ENCODE measurements around the gene LRRN3.
A peak's percentile ranks its signal among the peaks of the same experiment; 100 is the strongest.

LRRN3 gene

DNA sequence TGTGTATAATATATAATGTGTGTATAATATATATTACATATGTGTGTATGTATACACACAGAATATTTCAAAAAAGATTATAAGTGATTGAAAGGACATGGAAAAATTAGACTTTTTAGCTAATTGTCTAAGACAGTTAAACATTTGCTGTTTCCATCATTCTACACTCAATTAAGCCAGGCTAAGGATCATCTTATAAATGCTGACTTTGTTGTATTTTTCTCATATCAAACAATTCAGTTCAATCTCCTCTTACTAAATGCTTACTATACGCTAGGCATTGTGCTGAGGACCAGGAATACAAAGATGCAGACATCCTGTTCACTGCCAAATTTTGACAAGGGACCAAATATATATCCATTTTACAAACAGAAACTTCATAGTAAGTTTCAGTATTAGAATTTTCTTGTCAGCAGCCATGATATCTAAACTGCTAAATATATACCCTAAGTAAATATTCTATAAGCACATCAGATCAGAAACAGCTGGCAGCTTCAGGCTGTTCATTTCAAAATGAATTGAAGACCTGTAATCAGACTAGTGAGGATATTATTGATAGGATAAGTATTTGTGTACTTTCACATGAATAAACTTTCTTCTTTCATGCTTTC is 10.3 kb upstream of the LRRN3 start:
- no peak for DNase-seq

DNA sequence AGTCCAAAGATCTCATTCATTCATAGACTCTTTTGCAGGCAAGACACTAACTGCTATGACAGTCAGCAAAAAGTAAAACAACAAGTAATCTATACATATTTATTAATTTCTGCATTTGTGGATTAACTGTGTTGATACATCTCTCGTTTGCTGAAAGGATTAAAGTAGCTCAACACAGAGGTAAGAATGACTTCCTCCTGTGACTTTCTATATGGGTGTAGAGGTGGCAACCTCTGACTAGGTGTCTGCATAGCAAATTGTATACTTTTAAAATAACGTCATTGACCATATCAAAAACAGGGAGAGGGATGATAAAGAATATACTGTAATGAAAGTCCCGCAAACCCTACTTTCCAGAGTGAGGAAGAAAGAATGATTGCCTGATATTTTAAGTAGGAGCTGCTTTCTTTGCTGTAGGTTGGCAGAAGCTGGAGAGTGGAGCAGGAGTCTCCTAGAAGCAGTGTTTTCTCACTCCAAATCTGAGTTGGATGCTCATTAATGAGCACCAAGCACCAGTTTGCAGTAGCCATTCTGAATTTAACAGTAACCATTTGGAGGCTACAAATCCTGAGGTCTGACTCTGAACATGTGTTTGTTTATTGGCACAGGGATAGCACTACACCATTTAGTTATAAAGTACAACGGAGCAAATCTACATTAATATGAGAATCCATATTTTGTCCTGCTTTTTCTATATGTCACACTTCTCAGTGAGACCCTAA is 9.2 kb upstream of the LRRN3 start:
- no peak for DNase-seq

DNA sequence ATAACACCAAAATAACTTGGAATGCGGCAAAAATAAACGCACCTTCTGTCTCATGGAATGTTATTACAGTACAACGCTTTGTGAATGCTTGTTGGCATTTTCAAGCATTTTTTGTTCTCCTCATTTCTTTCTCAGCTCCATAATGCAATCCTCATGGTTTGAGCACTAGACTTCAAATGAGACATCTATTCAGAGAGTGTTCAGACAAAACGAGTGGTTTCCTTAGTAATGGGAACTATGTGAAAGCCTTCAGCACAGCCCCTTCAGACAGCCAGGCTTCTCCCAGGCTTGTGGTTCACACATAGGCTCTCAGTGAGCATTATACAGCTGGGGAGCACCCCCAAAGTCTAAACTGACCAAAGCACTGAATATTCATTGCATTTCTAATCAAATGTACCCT is 8.6 kb upstream of the LRRN3 start:
- DNase-seq = no peak

DNA sequence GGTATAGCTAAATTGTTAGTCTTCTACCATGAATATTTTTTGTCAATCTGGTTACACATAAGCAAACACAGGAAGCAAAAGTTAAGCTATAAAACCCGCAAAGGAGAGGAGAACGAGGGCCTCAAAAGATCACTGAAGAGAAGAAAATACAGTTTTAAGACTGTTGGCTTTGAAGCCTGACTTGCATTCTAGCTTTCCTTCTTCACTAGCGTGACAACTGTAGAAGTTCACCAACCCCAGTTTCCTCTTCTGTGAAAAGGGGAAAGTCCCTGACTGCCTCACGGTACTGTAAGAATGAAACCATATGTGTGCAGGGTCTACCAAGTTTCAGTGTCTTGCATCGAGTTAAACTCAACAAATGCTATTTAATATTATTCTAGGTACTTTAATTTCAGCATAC is 7.5 kb upstream of the LRRN3 start:
- DNase-seq = no peak

DNA sequence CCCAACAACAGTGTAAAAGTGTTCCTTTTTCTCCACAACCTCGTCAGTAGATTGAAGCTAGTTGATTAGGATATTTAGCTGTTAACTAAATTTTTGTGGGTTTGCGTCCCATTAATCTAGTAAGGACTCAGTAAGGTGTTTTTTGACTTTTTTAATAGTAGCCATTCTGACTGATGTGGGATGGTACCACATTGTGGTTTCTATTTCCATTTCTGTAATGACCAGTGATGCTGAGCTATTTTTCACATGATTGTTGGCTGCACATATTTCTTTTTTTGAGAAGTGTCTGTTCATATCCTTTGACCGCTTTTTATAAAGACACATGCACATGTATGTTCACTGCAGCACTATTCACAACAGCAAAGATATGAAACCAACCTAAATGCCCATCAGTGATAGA is 5.6 kb upstream of the LRRN3 start:
- DNase-seq = no peak

DNA sequence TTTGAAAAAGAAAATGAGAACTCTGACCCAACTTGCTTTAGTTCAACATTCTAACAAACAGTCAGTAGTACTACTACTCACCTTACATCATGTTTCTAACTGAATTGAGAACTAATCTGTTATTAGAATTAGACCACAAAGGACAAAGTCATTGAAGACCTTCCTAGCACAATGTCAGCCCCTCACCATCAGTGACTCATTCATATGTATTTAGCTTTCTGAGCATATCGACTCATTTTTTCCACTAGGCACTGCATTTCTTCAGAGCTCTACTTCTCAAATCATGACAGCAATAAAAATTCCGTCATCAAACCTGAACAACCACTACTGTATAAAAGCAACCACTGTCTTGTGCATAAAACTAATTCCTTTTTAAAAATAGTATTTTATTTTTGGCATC is 4.4 kb upstream of the LRRN3 start:
- no peak for DNase-seq

DNA sequence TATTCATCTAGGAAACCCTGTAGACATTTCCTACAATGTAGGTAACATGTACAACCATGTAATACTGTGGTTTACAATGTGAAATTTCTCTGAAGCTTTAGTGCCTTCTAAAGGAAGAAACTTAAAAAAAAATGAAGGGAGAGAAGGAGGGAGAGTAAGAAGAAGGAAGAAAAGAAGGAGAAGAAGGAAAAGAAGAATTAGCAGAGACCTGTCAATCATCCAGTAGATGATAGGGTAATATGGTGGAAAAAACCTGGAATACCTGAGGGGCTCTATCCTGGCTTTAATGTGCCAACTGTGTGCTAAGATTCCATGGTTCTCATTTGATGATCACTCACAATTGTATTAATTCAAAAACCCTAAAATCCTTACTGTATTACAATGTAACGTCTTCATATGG is 2.6 kb upstream of the LRRN3 start:
- DNase-seq = no peak

DNA sequence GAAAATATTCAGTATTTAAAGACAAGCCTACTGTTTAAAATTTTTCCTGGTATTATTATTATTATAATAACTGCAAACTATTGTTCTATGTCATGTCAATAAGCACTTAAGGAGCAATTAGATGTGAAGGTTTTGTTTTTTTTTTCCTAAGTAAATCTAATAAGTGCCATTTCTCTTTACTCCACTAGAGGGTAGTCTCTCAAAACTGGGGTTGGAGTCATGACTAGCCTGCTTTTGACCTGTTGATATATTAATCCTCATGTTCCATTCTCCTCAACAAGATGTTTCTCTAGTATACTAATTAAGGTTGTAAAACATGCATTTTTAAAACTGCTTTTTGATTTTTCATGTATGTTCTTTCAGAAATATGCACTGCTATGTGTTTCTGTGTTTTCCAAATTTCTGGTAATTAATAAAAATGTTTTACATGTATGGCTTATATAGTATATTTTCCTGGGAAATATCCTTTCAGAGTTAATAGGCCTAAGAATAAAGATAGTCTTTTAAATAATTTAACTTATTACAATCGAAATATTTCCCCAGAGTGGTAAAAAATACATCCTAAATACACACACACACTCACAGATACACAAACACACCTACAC is 1.0 kb upstream of the LRRN3 start:
- peak; percentile 62 for DNase-seq

DNA sequence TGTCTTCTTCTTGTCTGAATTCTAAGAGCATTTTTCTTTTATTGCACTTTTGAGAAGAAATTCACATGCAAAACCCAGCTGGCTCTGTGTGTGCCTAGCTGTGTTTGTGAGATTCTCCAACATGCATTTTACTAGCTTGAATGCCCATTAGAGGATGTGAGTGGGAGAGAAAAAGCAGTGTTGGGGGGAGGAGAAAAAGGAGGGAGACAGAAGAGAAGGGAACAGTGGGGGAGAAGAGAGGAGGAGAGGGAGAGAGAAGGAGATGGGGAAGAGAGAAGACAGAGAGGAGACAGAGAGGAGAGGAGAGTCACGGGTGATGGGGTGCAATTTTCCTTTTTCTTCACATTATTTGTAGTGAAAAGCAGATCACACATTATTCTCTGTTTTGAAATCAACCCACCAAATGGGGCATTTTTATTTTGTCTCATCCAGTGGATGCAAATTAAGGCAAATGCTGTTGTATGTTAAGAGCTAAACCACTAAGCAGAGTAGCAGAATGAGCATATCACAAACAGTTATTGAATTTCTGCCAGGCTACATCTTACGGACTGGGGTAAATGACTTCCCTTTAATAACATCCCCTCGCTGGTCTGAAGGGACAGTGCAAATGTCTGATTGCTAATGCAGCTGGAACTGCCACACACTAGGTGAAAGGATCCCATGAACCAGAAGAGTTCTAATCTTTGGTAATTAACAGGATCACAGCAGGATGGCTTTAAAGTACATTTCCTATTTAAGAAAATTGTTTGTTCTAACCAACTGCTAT is 849 bp downstream of the LRRN3 start:
- peak; percentile 21 for DNase-seq

DNA sequence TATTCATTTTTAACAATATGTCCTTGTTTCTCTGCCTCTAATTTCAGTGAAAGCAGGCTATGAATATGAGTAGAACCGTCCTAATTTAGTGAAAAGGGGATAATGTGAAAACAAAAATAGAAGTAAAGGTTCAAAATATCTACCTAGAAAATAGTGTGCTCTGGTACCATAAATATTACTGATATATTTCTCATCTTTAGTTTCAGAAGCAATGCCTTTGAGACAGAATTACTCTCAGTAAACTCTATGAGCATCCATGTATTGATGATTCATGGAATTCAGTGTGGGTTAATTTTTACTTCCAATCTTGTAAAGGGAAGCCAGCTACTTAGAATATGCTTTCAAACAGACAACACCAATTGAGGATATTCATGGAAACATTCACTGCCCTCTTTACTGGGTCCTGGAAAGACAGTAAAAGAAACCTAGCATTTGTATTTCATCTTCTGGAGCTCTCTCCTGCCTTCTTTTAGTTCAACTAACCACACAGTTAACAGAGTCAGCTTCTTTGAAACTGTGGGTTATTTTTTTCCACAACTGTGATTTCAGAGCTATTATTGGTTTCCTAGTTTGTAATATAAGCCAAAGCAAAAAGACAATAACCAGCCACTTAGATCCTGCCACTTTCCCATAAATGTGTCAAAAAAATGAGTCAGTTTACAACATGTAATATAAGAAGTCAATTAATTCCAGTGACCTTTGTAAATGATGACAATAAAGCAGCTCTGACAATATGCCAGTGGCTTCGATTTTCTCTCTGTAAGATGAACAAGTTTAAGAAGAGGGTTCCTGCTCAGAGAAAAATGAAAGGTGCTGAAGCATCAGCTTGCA is 1.7 kb downstream of the LRRN3 start:
- peak; percentile 17 for DNase-seq

DNA sequence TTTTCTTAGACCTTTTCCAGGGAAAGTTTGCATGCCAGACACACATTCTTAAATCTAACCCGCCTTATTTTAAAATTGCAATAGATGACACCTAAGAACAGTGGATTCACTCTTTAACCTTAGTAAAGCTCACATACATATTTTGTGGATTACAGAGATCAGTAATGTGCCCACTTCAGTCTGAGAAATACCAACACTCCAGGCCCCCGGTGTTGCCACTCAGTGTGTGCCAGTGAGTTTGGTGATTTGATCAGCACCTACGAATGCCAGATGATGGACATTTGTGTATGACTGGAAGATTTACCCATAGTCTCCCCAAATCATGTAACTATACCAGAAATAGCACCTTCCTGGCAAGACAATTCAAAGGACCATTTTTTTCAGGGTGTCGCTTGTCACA is 2.6 kb downstream of the LRRN3 start:
- DNase-seq = no peak

DNA sequence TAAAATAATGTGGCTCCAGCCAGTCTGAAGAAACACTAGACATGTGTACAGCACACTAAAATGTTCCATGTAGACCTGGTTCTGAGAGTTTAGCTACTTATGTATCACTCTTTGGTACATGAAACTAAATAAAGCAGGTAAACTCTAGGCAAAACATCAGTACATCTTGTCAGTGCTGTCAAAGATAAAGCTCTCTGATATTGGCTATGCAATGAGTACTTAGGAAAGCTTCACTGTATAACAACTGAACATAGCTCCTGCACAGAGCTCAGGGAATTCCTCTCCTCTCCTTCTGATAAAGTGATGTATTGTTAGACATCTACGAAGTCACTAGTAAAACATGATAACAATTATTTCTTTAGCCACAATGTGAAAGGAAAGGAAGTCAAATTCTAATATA is 3.5 kb downstream of the LRRN3 start:
- DNase-seq = no peak

DNA sequence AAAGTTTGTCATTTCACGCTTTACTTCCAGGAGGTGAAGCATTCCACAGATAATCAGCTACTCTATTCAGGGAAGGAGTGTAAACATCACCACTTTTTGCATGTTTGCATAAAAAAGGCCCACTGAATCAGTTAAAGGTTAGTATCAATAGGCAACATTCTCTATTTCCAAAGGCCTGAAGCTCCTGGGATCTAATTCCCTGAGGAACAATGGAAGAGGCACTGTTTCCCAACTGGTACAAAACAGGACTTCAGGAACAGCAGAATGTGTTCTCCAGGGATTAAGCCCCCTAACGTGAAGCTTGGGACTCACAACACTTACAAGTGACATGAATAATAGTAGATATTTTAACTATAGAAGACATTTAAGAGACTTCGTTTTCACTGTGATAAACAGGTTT is 6.1 kb downstream of the LRRN3 start:
- DNase-seq = no peak

DNA sequence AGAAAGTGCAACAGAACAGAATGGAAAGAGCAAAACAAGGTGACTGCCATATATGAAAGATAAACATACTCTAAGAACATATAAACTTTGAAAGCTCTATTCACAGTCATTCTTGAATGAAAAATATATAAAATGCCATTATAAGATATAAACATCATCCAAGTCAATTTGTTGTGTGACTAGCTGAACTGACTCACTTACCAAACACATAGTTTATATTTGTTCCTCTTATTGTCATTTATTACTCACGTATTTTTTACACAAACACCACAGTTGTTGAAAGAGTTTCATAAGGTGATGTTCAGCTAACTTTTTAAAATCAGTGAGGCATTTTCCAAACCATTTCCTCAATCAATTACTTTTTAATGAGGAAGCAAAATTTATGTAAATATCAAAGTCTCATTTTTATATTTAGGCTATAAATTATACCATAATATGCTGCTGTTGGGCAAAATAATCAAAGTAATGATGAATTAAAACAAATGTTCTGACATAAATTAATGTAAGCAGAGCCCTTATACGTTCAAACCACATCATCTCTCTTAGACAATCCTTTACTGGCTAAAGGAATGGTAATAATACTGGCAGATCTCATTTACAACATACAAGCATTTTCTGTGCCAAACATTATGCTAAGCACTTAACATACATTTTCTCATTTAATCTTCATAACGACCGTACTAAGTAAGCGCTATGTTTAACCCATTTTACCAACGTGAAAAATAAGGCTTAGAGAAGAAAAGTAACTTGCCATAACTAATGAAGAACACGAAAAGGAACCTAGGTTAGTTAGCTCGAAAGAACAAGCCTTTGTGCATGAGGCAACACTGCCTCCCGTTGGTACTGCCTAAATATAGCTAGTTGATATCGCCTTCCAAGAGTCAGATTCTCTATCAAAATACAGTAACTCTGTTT is 7.3 kb downstream of the LRRN3 start:
- peak; percentile 14 for DNase-seq

DNA sequence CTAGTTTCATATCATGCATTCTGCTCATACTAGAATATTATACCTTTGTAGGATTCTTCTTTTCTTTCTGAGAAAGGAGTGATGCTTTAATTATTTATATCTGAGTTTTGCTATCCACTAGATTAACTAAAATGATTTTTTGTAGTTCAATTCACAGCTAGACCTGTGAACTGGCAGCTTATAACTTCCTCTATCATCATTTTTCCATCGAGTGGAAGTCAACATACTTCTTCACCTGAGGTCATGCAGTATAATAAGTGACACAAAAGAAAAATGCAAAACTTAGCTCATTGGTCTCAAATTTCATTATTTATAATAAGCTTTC is 8.0 kb downstream of the LRRN3 start:
- DNase-seq = no peak

DNA sequence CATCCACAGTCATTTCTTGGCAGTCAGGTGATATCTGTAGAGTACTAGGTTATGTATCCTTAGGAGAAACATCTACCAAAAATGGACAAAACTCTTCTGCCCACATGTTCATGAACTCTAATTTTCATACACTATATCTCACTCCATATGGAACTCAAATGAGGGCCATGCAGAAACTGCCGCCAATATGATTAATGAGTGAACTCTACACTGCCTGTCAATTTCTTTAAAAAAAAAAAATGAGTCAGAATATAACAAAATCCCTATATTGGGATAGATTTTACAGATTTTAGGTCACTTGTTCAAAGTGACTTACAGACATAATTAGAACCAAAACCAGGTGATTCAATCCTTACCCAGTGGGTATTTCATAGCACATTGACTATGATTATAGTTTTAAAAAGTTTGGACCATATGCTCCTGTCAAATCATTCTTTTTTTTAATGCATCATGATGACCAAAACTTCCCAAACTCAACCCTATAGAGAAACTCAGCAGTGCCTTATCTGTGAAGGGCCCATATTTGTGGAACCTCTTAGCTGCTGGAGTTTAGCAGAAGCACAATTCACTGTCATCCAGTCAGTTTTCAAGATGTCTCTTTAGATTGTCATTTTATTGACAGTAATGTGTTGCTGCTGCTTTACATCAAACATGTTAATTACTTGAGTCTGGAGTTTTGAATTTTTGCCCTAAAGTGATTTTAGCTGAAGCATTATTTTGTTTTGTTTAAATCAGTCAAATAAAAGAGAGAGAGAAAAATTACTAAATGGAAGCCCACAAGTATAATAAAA is 11.1 kb downstream of the LRRN3 start:
- DNase-seq = no peak

DNA sequence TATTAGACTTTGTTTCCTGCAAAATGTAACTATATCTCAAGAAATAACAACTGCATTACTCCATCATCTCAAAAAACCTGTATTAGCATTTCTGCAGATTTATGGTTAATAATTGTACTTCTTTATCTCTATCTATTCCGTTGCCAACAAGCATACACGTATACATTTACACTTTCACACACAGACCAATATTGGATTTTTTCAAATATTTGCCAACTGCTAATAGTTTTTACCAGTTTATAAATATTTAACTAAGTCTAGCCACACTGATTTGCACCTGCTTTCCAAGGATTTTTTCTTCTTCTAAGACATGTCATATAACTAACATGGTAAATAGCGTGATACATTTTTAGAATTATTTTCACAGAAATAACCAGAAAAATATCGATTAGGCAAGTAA is 12.2 kb downstream of the LRRN3 start:
- no peak for DNase-seq

DNA sequence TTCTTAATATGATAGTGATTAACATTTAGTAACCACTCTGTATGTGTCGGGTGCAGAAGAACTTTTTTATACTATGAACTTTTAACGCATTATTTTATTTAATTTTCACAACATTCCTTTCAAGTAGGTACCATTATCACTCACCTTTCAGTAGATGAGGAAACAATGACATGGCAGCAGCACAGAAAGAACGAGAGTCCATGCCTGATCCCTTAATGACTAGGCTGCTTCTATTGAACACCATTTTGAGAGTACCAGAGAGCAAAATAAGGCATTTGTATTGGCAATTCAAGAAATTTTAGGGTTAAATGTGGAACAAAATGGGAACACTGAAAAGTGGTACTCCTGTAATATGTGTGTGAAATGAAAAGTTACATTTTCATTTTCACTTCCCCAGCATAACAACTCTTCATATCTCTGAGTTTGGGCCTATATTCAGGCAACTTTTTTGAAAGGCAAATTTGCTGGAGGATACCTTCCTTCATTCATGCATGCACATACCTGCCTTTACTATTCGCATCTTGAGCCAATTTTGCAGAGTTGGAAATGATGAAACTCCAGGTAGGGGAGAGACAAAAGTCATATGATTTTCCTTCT is 12.8 kb downstream of the LRRN3 start:
- DNase-seq = no peak

DNA sequence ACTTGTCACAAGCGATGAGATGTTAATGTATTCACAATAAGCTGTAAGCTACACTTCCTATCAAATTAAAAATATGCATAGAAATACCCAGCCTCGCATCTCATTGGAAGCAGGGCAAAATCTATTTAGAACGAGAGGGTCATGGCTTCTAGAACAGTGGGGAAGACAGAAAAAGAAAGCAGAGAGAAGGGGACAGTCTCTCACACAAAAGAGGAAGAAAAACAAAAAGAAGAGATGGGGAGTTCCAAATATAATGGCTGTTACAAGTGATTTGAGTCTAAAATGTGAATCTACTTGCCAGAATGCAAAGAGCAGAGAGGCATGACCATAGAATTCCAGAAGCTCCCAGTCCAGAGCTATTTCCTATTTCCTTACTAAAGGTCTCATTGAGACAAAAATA is 13.8 kb downstream of the LRRN3 start:
- no peak for DNase-seq

DNA sequence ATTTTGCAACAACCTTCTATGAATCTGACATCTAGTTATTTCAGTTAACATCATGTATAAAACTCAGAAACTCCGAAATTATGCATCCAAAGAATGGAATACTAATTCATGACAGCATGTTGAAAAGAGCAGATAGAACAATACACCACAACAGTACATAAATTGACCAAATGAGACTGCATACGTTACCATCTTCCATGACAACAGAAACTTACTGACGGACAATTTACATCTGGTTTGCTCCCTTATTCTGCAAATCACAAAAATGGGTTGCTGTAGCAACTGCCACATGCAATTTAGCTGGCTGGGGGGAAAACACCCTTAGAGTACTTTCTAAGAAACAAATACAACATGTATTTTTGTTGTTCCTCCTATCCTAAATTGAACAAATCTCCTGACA is 14.3 kb downstream of the LRRN3 start:
- DNase-seq = no peak

DNA sequence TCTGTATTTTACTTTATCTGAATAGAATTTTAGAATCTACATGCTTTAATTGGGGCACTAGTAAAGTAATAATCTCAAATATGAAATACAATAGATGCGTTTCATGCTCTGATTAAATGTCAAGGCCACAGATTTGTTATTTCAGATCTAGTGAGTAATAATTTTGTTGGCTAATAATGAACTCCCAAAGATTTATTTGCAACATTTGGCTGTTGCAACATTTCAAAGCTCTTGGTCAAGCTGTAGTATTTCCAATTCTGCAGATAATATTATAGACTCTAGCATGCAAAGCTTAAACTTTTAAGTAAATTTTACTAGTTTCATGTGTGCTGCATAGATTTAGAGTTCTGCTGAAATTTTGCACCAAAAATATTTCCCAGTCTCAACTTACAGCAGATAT is 16.7 kb downstream of the LRRN3 start:
- no peak for DNase-seq
